H1 (cell line): ENCODE data around the gene NUDT2.

ENCODE experiments used
- CEBPB ChIP-seq: IDR thresholded peaks from 2 replicates; pipeline ENCODE4 v1.6.1; 2012; ENCODE audit warnings: low read depth, low read length
- EP300 ChIP-seq, 2 experiments: IDR thresholded peaks; 1 replicate in 1 of 2; 2 replicates in 1 of 2; pipeline ENCODE4 v1.6.1; 2011 to 2012; ENCODE audit warnings: low read depth in 2 of 2, low read length in 2 of 2, mild to moderate bottlenecking in 2 of 2, borderline replicate concordance in 1 of 2, inconsistent platforms in 1 of 2, moderate library complexity in 1 of 2
- GABPA ChIP-seq: IDR thresholded peaks from 2 replicates; pipeline ENCODE4 v1.6.1; 2011; ENCODE audit warnings: mild to moderate bottlenecking, low read length, moderate library complexity, borderline replicate concordance; ENCODE audit not compliant: insufficient read depth
- JUND ChIP-seq: IDR thresholded peaks from 2 replicates; pipeline ENCODE4 v1.6.1; 2011; ENCODE audit warnings: mild to moderate bottlenecking, improper control_type of control experiment, low read length
- MAX ChIP-seq: IDR thresholded peaks from 2 replicates; pipeline ENCODE4 v1.6.1; 2012; ENCODE audit warnings: inconsistent platforms
- RFX5 ChIP-seq: IDR thresholded peaks from 2 replicates; pipeline ENCODE4 v1.6.1; 2011; ENCODE audit warnings: low read depth, low read length, improper control_type of control experiment, borderline replicate concordance
- RXRA ChIP-seq: IDR thresholded peaks from 2 replicates; pipeline ENCODE4 v1.6.1; 2011; ENCODE audit warnings: low read depth, mild to moderate bottlenecking, low read length, moderate library complexity; ENCODE audit not compliant: insufficient read depth
- SRF ChIP-seq: IDR thresholded peaks from 2 replicates; pipeline ENCODE4 v1.6.1; 2011; ENCODE audit warnings: mild to moderate bottlenecking, low read depth, low read length, moderate library complexity
- TF ChIP-seq, protein P1 (sequence below), 3 experiments: IDR thresholded peaks; 1 replicate in 2 of 3; 2 replicates in 1 of 3; pipeline versions ENCODE4 v1.5.1 to v1.6.1; 2011; ENCODE audit warnings: low read length in 3 of 3, mild to moderate bottlenecking in 3 of 3, inconsistent platforms in 2 of 3, low read depth in 1 of 3, moderate library complexity in 1 of 3; ENCODE audit not compliant: insufficient read depth in 1 of 3; ENCODE audit errors: control extremely low read depth in 1 of 3
- TF ChIP-seq, protein P2 (sequence below): IDR thresholded peaks from 2 replicates; pipeline ENCODE4 v1.6.1; 2011; ENCODE audit warnings: low read length, improper control_type of control experiment

DNA sequence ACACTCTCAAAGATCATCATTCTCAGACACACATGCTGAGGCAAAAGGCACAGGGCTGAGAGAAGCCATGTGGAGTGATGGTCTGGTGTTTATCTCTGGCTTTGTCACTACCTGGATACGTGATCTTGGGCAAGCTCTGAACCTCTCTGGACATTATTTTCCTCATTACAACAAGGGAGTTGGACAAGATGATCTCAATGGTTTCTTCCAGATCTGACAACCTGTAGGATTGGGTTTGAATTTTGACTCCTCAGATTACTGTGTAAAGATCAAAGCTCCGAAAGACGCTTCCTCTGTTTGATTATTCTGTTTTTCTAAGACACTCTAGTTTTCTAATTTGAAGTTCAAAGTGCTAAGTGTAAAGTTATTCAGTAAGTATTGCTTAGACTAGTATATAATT lies 20.0 kb downstream of the NUDT2 start:
- TF ChIP-seq SRF (no peak), MAX (no peak), JUND (no peak), RXRA (no peak), GABPA (no peak), CEBPB (no peak), RFX5 (no peak), EP300 (IDR thresholded peaks at IDR 0.05; ENCODE audit: borderline replicate concordance in 1 of 2, low read depth in 2 of 2, low read length in 2 of 2) (no peak)
- TF ChIP-seq, protein P1, sequence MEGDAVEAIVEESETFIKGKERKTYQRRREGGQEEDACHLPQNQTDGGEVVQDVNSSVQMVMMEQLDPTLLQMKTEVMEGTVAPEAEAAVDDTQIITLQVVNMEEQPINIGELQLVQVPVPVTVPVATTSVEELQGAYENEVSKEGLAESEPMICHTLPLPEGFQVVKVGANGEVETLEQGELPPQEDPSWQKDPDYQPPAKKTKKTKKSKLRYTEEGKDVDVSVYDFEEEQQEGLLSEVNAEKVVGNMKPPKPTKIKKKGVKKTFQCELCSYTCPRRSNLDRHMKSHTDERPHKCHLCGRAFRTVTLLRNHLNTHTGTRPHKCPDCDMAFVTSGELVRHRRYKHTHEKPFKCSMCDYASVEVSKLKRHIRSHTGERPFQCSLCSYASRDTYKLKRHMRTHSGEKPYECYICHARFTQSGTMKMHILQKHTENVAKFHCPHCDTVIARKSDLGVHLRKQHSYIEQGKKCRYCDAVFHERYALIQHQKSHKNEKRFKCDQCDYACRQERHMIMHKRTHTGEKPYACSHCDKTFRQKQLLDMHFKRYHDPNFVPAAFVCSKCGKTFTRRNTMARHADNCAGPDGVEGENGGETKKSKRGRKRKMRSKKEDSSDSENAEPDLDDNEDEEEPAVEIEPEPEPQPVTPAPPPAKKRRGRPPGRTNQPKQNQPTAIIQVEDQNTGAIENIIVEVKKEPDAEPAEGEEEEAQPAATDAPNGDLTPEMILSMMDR (IDR thresholded peaks at IDR 0.05; ENCODE audit: control extremely low read depth in 1 of 3, insufficient read depth in 1 of 3, low read depth in 1 of 3, low read length in 3 of 3), result no peak
- TF ChIP-seq, protein P2, sequence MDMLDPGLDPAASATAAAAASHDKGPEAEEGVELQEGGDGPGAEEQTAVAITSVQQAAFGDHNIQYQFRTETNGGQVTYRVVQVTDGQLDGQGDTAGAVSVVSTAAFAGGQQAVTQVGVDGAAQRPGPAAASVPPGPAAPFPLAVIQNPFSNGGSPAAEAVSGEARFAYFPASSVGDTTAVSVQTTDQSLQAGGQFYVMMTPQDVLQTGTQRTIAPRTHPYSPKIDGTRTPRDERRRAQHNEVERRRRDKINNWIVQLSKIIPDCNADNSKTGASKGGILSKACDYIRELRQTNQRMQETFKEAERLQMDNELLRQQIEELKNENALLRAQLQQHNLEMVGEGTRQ, result no peak
